ENCODE measurements around the gene GPR34.
A peak's percentile ranks its signal among the peaks of the same experiment; 100 is the strongest.
"Not testable (repeated sequence)": the region's sequence is repeated elsewhere in the genome, so short reads cannot be mapped to it uniquely, and the experiment has no call there.

GPR34 gene

GRCh38 chrX:41711021-41711667 lies 22.4 kb downstream of the GPR34 start:
- Mint-ChIP-seq H3K27me3 (peaks cover 2% of the 10 kb centered on the region), H3K36me3 (ENCODE audit: low read depth) (no peaks in the 10 kb centered on the region), H3K27ac (no peak overlapping the region), H3K9me3 (no peaks in the 10 kb centered on the region), H3K4me1 (ENCODE audit: low read depth) (peaks cover 23% of the 10 kb centered on the region), H3K4me3 (no peak overlapping the region)
- intact Hi-C loops (cut with micrococcal nuclease): no loop called here

GRCh38 chrX:41716222-41716621 lies 27.4 kb downstream of the GPR34 start:
- Mint-ChIP-seq H3K9me3 (peaks cover 21% of the 10 kb centered on the region), H3K27me3 (peaks cover 2% of the 10 kb centered on the region), H3K4me3 (no peak overlapping the region), H3K27ac (no peak overlapping the region), H3K4me1 (ENCODE audit: low read depth) (peaks cover 14% of the 10 kb centered on the region), H3K36me3 (ENCODE audit: low read depth) (peaks cover 22% of the 10 kb centered on the region)
- intact Hi-C loops (cut with micrococcal nuclease): no loop called here

- peaks cover 22% of the 10 kb centered on the region for H3K36me3 Mint-ChIP-seq (ENCODE audit: low read depth)
- peaks cover 10% of the 10 kb centered on the region for H3K4me1 Mint-ChIP-seq (ENCODE audit: low read depth)
- no peak overlapping the region for H3K4me3 Mint-ChIP-seq
- H3K27me3 Mint-ChIP-seq: peaks cover 2% of the 10 kb centered on the region
- peaks cover 21% of the 10 kb centered on the region for H3K9me3 Mint-ChIP-seq
- H3K27ac Mint-ChIP-seq: no peak overlapping the region
- intact Hi-C loops (cut with micrococcal nuclease): no loop called here
Observed at GRCh38 chrX:41716767-41717473, 28.1 kb downstream of the GPR34 start.

DNA sequence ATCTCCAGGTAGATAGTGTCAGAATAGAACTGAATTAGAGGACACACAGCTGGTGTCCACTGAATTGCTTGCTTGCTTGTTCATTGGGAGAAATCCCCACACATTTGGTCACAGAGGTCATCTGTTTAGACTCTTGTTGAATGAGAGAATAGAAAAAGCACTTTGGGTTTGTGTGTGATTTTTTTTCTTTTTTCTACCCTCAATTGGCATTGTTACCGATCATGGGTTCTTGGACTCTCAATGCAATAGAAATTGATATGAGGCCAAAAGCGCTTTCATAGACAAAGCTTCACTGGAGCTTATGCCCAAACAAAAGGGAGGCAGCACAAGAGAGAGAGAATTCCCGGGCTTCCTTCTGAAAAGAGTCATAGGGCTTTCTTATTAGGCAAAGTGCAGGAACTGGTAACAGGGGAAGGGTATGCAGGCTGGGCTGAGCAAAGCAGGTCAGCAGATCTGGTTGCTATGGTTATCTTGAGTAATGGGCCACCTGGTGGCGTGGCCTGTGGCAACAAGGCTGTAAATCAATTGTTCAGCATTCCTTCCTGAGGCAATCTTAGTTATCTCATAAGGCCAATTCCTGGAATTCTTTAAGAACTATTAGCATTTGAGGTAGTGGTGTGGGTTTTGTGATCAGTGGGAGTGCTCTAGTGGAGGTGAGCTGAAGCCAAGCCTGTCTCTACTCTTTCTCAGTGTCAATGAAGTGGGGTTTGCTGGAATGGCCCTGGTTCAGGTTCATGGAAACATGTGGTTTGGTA lies 29.9 kb downstream of the GPR34 start:
- H3K27ac Mint-ChIP-seq: peak overlapping the region; percentile 41
- peaks cover 22% of the 10 kb centered on the region for H3K36me3 Mint-ChIP-seq (ENCODE audit: low read depth)
- intact Hi-C loops (cut with micrococcal nuclease): no loop called here
- H3K9me3 Mint-ChIP-seq: peaks cover 21% of the 10 kb centered on the region
- peaks cover 18% of the 10 kb centered on the region for H3K4me1 Mint-ChIP-seq (ENCODE audit: low read depth)
- no peaks in the 10 kb centered on the region for H3K27me3 Mint-ChIP-seq
- H3K4me3 Mint-ChIP-seq: no peak overlapping the region

DNA sequence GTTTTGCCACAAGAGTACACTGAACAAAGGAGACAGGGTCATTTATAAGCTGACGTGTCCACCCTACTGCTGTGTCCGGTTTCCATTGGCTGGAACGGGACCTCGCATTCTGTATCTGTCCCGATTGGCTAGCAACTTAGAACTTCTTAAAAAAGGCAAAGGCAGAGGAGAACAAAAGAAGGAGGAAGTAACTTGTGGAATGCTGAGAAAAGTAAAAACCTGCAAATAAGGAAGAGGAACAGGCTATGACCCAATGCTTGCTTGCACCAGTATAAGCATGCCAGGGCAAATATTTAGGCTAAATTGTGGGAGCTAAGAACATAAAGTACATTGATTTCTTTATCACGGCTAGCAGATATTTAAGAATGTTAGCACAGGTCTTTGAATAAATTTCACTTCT lies 30.8 kb downstream of the GPR34 start:
- not testable (repeated sequence) for H3K4me3 Mint-ChIP-seq, H3K27me3 Mint-ChIP-seq

GRCh38 chrX:41720125-41720779 lies 31.5 kb downstream of the GPR34 start:
- peaks cover 18% of the 10 kb centered on the region for H3K4me1 Mint-ChIP-seq (ENCODE audit: low read depth)
- H3K9me3 Mint-ChIP-seq: peaks cover 21% of the 10 kb centered on the region
- no peak overlapping the region for H3K4me3 Mint-ChIP-seq
- intact Hi-C loops (cut with micrococcal nuclease): no loop called here
- peak overlapping the region; percentile 41 for H3K27ac Mint-ChIP-seq
- H3K36me3 Mint-ChIP-seq (ENCODE audit: low read depth): peaks cover 22% of the 10 kb centered on the region
- H3K27me3 Mint-ChIP-seq: no peaks in the 10 kb centered on the region

More for the DNA sequence above, 30.8 kb downstream of the GPR34 start:
- Mint-ChIP-seq H3K9me3 (peaks cover 21% of the 10 kb centered on the region), H3K4me1 (ENCODE audit: low read depth) (peaks cover 18% of the 10 kb centered on the region), H3K36me3 (ENCODE audit: low read depth) (peaks cover 22% of the 10 kb centered on the region), H3K27ac (peak overlapping the region; percentile 41)
- intact Hi-C loops (cut with micrococcal nuclease): not testable (repeated sequence)

- H3K4me3 Mint-ChIP-seq: no peak overlapping the region
- peaks cover 19% of the 10 kb centered on the region for H3K9me3 Mint-ChIP-seq
- no peak overlapping the region for H3K27ac Mint-ChIP-seq
- H3K36me3 Mint-ChIP-seq (ENCODE audit: low read depth): peaks cover 22% of the 10 kb centered on the region
- intact Hi-C loops (cut with micrococcal nuclease): no loop called here
- H3K4me1 Mint-ChIP-seq (ENCODE audit: low read depth): peaks cover 17% of the 10 kb centered on the region
- no peaks in the 10 kb centered on the region for H3K27me3 Mint-ChIP-seq
Observed at GRCh38 chrX:41721590-41721989, 32.8 kb downstream of the GPR34 start.

GRCh38 chrX:41722214-41722613 lies 33.4 kb downstream of the GPR34 start:
- Mint-ChIP-seq H3K4me3 (no peak overlapping the region), H3K9me3 (peaks cover 13% of the 10 kb centered on the region), H3K4me1 (ENCODE audit: low read depth) (peaks cover 13% of the 10 kb centered on the region), H3K27me3 (no peaks in the 10 kb centered on the region), H3K36me3 (ENCODE audit: low read depth) (peaks cover 21% of the 10 kb centered on the region), H3K27ac (no peak overlapping the region)
- intact Hi-C loops (cut with micrococcal nuclease): no loop called here

- Mint-ChIP-seq H3K27ac (no peak overlapping the region), H3K9me3 (peaks cover 8% of the 10 kb centered on the region), H3K27me3 (no peaks in the 10 kb centered on the region), H3K4me1 (ENCODE audit: low read depth) (peaks cover 13% of the 10 kb centered on the region), H3K4me3 (no peak overlapping the region), H3K36me3 (ENCODE audit: low read depth) (peaks cover 21% of the 10 kb centered on the region)
- intact Hi-C loops (cut with micrococcal nuclease): no loop called here
Observed at GRCh38 chrX:41722816-41723618, 34.2 kb downstream of the GPR34 start.

DNA sequence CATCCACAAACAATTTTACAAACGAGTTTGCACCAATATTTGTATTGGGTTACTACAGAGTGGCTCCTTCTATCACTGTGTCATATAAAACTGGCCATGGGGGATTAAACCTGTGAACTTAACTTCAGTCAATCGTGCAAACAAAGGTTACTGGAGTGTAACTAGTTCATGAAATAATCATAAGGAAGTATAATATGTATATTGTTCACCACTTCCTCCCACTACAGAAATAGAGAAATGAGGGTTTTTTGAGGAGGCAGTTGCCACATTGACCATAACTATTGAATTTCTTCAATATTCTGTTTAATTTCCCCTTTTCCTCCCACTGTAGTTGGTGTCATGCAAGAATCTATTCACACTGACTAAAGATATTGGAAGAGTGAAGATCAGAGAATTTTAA lies 35.1 kb downstream of the GPR34 start, which contains the start of gene GPR82:
GPR82 (plus strand) TSS at position 356 of the 400 bp plus-strand sequence. CDS start 2,846 bp downstream, outside the sequence.
- no peak within 1 kb of the TSS for H3K4me3 Mint-ChIP-seq
- H3K4me1 Mint-ChIP-seq (ENCODE audit: low read depth): peaks cover 13% of the 10 kb centered on the region
- H3K9me3 Mint-ChIP-seq: peaks cover 8% of the 10 kb centered on the region
- intact Hi-C loops (cut with micrococcal nuclease): no loop called here
- no peaks in the 10 kb centered on the region for H3K27me3 Mint-ChIP-seq
- H3K27ac Mint-ChIP-seq: no peak within 1 kb of the TSS
- H3K36me3 Mint-ChIP-seq (ENCODE audit: low read depth): peaks cover 15% of the 10 kb centered on the region

DNA sequence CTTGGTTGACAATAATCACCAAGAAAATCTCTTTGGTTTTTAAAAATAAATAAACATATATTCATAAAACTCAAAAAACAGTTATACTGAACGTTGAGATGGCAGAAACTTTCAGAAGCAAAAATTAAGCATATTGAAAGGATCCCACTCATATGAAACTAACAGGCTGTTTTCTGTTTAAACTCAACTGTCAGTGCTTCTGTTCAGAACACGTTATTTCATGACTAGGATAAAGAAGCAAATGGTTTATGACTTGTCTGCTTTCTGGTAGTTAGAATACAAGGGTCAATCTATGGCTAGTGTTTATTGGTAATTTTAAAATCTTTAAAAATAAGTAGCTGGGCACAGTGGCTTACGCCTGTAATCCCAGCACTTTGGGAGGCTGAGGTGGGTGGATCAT lies 39.4 kb downstream of the GPR34 start:
- intact Hi-C loops (cut with micrococcal nuclease): no loop called here
- Mint-ChIP-seq H3K4me1 (ENCODE audit: low read depth) (peaks cover 7% of the 10 kb centered on the region), H3K36me3 (ENCODE audit: low read depth) (peaks cover 7% of the 10 kb centered on the region), H3K4me3 (no peak overlapping the region), H3K27ac (no peak overlapping the region), H3K27me3 (no peaks in the 10 kb centered on the region), H3K9me3 (no peaks in the 10 kb centered on the region)

GRCh38 chrX:41730081-41730480 lies 41.3 kb downstream of the GPR34 start:
- H3K27me3 Mint-ChIP-seq: no peaks in the 10 kb centered on the region
- H3K4me3 Mint-ChIP-seq: no peak overlapping the region
- H3K36me3 Mint-ChIP-seq (ENCODE audit: low read depth): peaks cover 7% of the 10 kb centered on the region
- H3K9me3 Mint-ChIP-seq: no peaks in the 10 kb centered on the region
- H3K4me1 Mint-ChIP-seq (ENCODE audit: low read depth): peaks cover 13% of the 10 kb centered on the region
- intact Hi-C loops (cut with micrococcal nuclease): loop anchor here (10.0 kb wide), 1 partner anchor 45 kb away; the partner anchor contains the start of gene GPR34
- H3K27ac Mint-ChIP-seq: no peak overlapping the region

DNA sequence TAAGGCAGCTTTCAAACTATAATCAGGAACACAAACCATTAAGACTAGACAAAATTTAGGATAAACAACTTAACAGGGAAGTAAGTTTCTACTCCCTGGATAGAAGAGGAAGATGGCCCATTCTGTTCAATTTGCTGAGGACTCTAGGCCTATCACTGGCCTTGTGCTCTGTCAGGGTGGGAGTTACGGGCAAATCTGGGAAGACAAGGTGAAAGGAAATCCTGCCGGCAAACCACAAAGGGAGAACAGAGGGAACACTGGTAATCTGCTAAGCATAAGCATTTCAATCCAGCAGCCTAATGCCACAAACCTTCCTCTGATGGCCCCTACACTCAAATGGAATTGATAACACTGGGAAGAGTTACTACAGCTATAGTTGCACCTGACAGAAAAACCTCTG lies 43.5 kb downstream of the GPR34 start:
- H3K36me3 Mint-ChIP-seq (ENCODE audit: low read depth): peaks cover 3% of the 10 kb centered on the region
- no peaks in the 10 kb centered on the region for H3K9me3 Mint-ChIP-seq
- H3K4me1 Mint-ChIP-seq (ENCODE audit: low read depth): peaks cover 27% of the 10 kb centered on the region
- H3K4me3 Mint-ChIP-seq: no peak overlapping the region
- peak overlapping the region; percentile 75 for H3K27ac Mint-ChIP-seq
- no peaks in the 10 kb centered on the region for H3K27me3 Mint-ChIP-seq
- intact Hi-C loops (cut with micrococcal nuclease): loop anchor here (10.0 kb wide), 1 partner anchor 47 kb away; the partner anchor contains the start of gene GPR34
